ENCODE results near the gene SLCO3A1.

Gene SLCO3A1

DNA sequence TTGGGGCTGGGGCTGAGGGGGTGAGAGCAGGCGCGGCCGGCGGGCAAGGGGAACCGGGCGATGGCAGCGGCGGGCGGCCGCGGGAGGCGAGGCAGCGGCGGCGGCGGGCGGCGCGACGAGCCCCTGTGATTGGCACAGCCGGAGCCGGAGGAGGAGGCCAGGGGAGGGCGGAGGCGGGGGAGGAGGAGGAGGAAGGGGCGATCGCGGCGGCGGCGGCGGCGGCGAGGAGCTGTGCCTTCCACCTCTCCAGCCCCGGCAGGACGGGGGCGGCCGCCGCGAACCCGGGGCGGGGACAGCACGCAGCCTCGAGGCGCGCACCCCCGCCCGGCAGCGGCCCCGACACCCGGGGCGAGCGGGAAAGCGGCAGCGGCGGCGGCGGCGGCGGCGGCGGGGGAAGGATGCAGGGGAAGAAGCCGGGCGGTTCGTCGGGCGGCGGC, at the start of gene SLCO3A1:
Gene SLCO3A1, plus strand, starts transcription at position 198 of the 437 bp plus-strand sequence.
- DNase-seq: peak; percentile 81 to 86

GRCh38 chr15:91807122-91807521, 46.4 kb upstream of the SLCO3A1 start:
- no peak for DNase-seq

- no peak for DNase-seq
These were observed 39.6 kb upstream of the SLCO3A1 start for GRCh38 chr15:91813924-91814323.

GRCh38 chr15:91816942-91817341, 36.6 kb upstream of the SLCO3A1 start:
- DNase-seq: no peak

- DNase-seq: no peak
These were observed 32.0 kb upstream of the SLCO3A1 start for GRCh38 chr15:91821458-91821857.

DNA sequence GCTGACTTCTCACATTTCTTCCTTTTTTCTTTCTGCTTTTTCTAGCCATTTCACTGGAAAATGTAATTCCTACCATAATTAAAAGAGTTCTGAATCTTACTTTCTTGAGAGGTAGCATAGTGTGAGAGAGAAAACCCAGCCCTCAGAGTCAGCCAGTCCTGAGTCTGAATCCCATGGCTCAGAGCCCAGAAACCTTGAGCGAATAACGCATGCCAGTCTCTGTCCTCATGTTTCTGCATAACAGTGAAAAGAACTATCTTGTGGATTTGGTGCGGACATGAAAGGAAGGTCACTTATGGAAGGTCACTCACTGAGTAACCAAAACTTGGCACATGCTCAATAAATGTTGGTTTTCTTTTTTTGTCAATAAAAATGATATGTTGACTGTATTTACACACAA, 29.3 kb upstream of the SLCO3A1 start:
- DNase-seq: no peak

- DNase-seq: no peak
These were observed 27.1 kb upstream of the SLCO3A1 start for GRCh38 chr15:91826443-91826842.

DNA sequence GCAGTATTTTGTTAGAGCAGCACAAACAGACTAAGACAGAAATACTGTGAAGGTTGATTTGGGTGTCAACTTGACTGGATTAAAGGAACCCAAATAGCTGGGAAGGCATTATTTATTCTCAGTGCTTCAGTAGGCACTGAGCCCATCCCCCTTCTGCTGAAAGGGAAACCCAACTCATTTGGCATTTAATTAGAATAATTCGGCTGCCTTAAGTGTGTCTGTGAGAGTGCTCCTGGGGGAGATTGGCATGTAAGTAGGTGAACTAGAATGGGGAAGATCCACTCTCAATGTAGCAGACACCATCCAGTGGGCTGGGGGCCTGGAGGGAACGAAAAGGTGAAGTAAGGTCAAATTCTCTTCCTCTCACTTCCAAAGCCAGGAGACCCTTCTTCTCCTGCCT, 20.5 kb upstream of the SLCO3A1 start:
- DNase-seq: no peak

- DNase-seq: no peak
These were observed 13.6 kb upstream of the SLCO3A1 start for GRCh38 chr15:91839867-91840266.

DNA sequence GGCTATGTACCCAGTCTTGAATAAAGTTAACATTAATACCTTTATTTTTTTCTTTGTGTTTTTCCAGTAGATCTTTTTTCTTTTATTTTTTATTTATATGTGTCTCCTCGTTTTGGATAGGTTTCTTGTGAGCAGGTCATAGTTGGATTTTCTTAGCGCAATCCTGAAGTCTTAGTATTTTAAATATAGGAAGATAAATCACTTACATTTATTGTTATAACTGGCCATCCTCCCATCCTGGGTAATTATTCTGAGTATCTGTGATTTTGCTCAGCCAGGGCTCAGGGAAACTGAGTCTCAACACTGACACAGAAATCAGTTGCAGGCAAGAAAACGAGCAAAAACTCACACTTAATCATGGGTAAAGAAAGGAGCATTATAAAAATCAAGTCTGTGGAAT, 11.6 kb upstream of the SLCO3A1 start:
- DNase-seq: no peak

- DNase-seq: no peak
These were observed 9.2 kb upstream of the SLCO3A1 start for GRCh38 chr15:91844341-91844740.

DNA sequence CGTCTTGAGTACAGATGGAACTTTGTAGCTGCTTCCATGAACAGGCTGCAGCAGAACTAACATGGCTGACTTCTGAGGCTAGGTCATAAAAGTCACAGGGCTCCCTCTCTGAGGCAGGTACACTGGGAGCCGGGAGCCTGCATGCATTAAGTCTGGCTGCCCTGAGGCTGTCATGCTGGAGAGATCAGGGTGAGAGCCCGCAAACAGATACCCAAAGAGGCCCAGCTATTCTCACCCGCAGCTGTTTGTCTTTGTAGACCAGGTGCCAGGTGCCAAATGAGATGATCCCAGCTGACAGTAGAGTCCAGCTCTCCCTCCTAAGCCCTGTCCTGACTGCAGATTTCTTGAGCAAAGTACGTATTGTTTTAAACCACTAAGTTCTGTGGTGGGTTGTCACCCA, 8.6 kb upstream of the SLCO3A1 start:
- no peak for DNase-seq

DNA sequence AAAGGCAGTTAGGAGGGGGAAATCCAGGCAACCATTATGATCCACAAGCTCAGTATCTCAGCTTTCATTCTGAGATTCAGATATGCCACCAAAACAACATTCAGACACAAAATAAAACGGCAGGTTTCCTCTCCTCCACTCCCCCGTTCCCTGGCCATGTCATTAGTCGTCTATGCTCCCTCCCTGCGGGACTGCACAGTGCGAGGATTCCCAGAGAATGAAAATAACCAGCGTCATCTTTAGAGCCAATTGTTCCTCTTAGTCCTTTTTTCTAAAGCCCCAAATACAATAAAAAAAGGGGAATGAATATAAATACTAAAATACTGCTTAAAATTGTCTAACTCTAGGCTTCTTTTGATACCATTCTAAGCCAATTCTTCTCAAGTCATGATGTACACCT, 7.8 kb upstream of the SLCO3A1 start:
- no peak for DNase-seq

GRCh38 chr15:91849180-91849579, 4.3 kb upstream of the SLCO3A1 start:
- DNase-seq: no peak

GRCh38 chr15:91849749-91850161, 3.8 kb upstream of the SLCO3A1 start:
- DNase-seq: no peak

GRCh38 chr15:91852741-91853510, 582 bp upstream of the SLCO3A1 start:
- peak; percentile 70 to 71 for DNase-seq

GRCh38 chr15:91853948-91854638, 585 bp downstream of the SLCO3A1 start:
- peak; percentile 31 to 44 for DNase-seq

- peak; percentile 50 to 52 for DNase-seq
These were observed 1.1 kb downstream of the SLCO3A1 start for GRCh38 chr15:91854639-91854990.

DNA sequence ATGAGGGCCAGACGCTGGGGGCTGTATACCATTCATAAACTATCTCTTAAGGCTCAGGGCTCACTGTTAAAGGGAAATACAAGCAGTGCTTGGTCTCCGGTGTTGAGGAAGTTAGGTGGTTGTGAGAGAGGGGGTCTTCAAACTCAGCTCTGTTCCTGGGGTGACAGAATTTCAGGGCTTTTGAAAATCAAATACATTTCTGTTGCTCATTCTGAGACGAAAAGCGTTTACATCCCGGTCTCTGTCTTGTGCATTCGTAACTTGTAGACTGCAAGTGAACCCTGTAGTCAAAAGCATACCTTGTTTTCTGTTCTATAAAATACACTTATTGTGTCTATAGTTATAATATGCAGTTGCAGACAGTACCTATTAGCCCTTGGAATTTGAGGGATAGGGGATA, 1.7 kb downstream of the SLCO3A1 start:
- DNase-seq: no peak

DNA sequence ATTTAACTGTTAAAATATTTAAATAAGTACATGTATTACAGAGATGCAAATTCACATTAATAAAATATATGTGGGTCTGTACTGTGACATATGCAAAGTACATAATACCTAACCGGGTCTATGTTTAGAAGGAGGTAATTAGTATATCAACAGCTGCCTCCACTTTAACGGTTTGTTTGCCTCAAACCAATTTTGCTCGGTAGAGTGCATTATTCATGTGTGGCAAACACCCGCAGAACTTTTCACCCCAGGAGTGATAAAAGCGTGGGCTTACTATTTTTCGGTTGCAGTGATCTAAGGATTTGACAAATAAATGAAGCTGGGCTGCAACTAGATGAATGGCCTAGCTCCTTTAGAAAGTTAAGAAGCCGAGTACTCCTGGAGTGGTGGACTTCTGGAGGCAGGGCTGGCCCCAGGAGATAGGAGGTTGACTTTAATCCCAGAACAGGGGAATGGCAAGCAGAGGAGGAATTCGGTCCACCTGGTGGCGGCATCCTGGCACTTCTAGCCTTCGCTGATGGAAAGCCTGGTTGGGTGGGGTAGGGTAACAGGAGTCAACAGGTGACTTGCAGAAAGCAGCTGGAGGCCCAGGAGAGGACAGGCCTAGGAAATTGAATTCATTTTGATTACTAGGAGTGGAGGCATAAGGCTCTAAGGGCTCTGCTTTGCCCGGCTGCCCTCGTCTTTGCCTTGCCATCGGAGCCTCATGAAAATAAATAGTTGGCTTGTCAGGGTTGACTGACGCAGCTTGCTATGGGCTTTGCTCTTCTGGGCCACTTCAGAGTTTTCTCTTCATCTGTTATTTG, 2.4 kb downstream of the SLCO3A1 start:
- no peak for DNase-seq

- no peak for DNase-seq
These were observed 3.7 kb downstream of the SLCO3A1 start for GRCh38 chr15:91857224-91857585.

DNA sequence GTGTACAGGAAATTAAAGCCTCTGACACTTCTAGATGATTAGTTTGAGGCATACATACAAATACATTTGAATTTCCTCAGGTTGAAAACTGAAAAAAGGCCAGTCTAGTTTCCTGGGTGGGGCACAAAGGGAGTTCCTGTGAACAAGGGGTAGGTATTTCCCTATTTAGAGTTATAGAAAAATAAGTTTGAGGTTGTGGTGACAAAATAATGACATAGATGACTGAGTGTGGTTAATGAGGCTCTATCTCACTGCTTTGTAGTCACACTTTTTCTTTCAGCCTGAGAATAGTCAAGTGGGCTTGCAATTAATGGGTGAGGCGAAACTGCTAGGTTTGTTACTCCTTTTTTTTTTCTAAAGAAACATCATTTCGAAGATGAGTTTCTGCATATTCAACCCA, 4.3 kb downstream of the SLCO3A1 start:
- peak; percentile 42 to 44 for DNase-seq

GRCh38 chr15:91860498-91860897, 7.0 kb downstream of the SLCO3A1 start:
- DNase-seq: no peak

- DNase-seq: no peak
These were observed 7.7 kb downstream of the SLCO3A1 start for GRCh38 chr15:91861223-91861622.

Data from activated CD4-positive, alpha-beta T cell treated with anti-CD3 and anti-CD28 coated beads for 4 hours (primary cell).